GM18519 (cell line): ENCODE results near the gene TSPEAR.
"Not testable (repeated sequence)": the region's sequence is repeated elsewhere in the genome, so short reads cannot be mapped to it uniquely, and the experiment has no call there.

Experiments used
- ATAC-seq: cut with Tn5 transposase; IDR thresholded peaks from one replicate; pipeline ENCODE4 v1.9.1; 2021; ENCODE audit warnings: mild to moderate bottlenecking, moderate library complexity; ENCODE audit not compliant: unreplicated experiment, low FRiP score

TSPEAR gene

DNA sequence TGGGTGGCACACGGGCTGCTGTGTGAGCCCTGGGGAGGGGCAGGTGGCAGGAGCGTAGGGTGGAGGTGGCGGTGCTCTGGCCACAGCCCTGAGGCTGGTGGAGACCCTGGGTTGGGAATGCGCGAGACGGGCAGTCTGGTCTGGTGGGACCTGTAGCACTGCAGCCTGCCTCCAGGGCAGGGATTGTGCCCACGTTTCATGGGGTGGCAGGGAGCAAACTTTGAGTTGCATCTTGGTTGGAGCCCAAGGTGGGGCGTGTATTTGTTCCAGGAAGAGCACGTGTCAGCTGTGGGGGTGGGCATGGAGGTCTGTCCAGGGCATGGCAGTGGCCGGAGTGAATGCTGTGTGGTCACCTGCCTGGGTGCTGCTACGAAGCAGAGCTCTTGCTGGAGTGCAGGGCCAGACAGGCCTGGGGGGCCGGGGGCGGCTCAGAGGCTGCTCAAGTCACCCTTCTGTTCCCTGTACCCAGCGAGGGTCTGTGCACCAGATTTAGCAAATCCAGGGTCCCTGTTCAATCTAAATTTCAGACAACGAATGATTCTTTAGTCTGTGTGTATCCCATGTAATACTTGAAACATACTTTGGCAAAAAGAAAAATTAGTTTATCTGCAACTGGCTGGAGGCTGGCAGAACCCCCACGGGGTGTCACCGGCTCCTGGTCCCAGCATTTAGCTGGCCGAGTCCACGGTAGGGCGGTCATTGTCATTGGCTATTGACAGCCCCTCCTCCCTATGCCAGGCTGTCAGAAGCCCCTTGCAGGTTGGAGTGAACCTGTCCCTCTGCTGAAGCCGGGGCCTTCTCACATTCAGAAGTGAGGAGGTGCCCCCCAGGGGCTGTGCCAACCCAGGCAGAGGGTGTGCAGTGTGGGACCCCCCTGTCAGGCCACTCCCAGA, 198.6 kb downstream of the TSPEAR start:
- ATAC-seq, result no peak

DNA sequence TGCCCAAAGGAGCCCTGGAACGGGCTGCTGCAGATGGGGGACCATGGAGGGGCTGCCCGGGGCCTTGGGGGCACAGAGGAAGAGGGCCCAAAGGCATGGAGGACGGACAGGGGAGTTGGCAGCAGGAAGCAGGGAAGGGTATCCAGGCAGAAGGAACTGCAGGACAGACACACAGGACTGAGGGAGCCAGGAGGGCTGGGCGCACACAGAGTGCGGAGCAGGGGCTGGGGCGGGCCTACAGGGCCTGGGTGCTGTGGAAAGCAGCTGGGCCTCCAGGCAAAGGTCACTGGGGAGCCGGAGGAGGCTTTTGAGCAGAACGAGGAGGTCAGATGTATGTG, 199.5 kb downstream of the TSPEAR start:
- ATAC-seq, result no peak

GRCh38 chr21:44511219-44511937, 200.0 kb downstream of the TSPEAR start:
- ATAC-seq, result no peak

DNA sequence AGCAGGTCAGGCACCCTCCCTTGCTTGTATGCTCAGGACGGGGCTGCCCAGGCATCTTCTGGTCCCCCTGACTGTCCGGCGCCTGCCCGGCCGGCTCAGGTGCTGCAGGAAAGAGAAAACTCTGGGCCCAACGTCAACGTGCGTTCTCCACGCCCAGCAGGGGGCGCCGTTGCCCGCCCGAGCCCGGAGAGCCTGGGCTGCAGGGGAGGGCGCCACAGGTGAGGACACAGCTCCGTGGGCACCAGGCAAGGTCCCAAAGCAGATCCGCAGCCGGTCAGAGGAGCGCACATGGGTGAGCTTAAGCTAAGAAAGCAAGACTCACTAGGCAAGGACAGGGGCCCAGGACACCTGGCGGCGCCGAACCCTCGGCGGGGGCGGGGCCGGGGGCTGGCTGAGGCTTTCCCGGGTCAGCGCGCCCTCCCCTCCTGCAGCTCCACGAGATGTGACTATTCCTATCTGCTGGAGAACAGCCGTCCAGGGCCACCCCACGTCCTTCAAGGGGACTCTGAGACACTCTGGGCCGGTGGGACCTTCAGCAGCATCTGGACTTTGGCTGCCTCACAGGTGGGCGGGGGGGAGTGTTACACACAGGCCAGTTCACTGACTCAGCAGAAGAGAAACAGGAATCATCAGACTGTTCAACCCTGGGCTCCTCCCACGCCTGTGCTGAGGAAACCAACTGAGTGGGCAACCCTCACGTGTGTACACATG, 200.7 kb downstream of the TSPEAR start:
- ATAC-seq, result no peak

- no peak for ATAC-seq
Observed at GRCh38 chr21:44510109-44510507, 201.3 kb downstream of the TSPEAR start.

DNA sequence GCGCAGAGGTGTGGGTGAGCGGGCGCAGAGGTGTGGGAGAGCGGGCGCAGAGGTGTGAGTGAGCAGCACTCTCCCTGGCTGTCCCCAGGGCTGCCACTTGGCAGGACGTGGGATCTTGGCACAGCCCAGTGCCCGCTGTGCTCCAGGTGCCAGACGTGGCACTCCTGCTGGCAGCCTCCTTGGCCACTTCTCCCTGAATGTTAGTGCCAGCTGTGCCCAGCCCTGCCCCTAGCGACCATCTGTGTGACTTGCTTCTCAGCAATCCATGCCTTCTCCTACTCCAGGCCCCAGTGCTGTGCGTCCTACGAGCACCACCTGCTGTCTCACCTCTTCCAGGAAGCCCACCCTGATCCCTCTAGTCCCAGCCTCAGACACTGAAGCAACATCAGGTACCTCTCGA, 201.8 kb downstream of the TSPEAR start:
- ATAC-seq, result no peak

DNA sequence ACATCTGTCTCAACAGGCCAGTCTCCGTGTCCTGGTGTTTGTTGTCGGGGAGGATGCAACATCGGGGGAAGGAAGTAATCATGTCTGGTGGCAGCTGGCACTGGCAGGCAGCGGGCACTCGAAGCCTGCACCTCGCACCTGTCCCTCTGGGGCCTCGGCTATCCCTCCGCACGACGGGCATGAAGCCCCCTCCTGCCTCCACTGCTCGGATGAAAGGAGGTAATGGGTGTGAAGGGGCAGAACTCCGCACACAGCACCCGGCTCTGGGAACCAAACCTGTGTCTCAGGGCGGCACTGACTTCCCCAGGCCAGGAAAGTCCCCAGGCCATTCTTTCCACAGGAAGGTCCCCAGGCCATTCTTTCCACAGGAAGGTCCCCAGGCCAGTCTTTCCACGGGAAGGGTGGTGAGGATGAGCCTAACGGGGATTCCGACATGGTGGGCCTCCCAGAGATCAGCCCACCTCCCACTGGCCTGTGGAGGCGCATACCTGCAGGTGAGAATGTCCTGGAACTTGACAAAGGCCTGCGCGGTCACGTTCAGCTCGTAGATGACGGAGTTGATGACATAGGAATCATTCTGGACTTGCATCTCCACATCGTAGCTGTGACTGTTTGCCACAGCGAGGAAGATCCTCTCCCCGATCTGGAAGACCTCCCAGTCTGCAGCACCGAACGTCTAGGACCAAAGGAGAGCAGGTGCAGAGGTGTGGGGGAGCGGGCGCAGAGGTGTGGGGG, 202.5 kb downstream of the TSPEAR start:
- no peak for ATAC-seq

DNA sequence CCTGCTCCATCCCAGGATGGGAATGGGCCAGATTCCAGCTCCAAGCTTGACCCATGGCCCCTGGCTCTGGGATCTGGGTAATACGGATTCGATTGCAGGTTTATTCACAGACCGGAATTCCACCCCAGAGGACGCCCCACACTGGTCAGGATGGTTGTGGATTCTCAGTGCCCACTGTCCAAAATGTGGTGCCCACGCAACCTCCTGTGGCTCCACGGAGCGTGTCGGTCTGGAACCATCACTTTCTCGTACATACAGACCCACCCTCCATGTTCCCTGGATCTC, 203.0 kb downstream of the TSPEAR start:
- ATAC-seq, result no peak

- no peak for ATAC-seq
Observed at GRCh38 chr21:44507673-44508425, 203.5 kb downstream of the TSPEAR start.

DNA sequence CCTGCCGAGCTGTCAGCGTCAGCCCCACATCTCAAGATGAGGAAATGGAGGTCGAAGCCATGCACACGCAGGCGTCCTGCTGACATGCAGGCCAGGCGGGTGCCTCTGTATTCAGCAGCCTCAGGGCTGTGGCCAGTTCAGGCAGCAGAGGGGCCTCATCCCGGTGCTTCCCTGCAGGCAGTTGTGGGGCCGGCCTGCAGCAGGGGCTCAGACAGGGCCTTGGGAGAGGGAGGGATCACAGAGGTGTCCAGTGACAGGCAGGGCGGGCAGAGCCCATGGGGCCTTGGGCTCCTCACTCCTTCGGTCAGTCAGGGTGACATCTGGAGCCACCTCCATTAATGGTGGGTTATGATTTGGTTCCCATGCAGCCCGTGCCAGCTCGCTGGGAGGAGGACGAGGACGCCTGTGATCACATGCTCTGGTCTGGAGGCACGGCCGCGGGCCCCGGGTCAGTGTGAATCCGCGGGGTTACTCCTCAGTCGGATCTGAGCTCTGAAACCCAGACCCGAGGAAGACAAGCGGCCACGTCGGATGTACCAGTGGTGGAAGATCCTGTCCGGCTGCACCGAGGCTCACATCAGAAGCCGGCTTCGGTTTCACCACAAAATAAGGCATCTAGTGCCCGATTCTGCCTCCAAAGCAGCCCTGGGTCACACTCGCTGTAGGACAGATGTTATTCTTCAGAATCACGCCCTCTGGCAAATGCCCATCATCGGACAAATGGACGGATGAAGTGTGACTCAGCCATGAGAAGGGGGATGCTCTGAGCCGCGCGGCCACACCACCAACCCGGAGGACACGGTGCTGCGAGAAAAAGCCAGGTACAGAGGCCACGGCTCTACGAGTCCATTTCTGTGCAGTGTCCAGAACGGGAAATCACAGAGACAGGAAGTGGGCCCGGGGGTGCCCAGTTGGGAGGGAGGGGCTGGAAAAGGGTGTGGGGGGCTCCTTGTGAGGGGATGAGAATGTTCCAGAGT, 204.8 kb downstream of the TSPEAR start:
- ATAC-seq, result no peak

DNA sequence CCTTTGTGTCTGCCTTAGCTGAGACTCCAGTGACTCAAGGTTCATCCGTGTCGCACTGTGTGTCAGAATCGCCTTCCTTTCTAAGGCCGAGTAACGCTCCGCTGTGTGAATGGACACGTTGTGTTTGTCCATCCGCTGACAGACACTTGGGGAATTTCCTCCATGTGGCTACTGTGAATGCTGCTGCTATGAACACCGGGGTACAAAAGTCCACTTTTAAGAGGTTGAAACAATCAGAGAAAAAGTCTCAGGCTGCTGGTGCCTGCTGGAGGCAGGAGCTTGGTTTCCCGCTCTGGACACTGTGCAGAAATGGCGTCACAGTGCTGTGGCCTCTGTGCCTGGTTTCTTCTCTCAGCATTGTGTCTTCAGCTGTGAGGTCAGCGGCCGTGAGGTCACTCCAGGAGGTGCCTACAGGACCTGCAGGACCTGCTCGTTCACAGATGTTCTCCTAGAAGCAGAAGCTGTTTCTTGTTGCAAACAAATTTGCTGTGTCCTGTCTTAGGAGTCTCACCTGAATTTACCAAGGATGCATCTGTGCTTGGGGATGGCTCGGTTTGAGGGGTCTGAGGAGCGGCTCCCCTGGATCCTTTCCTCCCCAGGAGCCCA, 205.6 kb downstream of the TSPEAR start:
- no peak for ATAC-seq

- no peak for ATAC-seq
Observed at GRCh38 chr21:44503901-44504399, 207.4 kb downstream of the TSPEAR start.

GRCh38 chr21:44503006-44503889, 208.1 kb downstream of the TSPEAR start:
- not testable (repeated sequence) for ATAC-seq

GRCh38 chr21:44502171-44502958, 209.0 kb downstream of the TSPEAR start:
- ATAC-seq, result no peak

GRCh38 chr21:44500111-44500510, 211.3 kb downstream of the TSPEAR start:
- ATAC-seq, result no peak

GRCh38 chr21:44499631-44500030, 211.7 kb downstream of the TSPEAR start:
- ATAC-seq, result no peak

DNA sequence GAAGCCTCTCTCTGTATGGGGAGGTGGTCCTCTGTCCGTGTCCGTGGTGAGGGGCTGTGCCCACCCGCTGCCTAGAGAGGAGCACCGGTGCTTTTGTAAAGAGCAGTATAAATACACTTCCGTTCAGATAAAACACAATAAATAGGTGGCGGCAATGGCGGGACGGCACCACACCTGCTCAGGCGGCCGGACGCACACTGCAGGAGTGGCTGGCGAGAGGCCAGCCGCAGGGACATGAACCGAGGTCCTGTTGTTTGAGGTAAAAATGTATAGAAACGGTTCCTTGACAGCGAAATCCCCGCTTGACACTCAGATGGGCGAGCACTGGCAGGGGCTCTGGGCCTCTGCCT, 212.2 kb downstream of the TSPEAR start:
- no peak for ATAC-seq
